Psoas muscle (tissue), 8 donors: ENCODE results near the gene PDE9A. TPM values are rescaled to one million over a fixed set of nuclear protein-coding genes. Genes with fewer than 3 reads are reported as not detected.

Source experiments
- ATAC-seq, 4 donors: fragments of 200-7000 bp; cut with Tn5 transposase; one replicate each; pipeline ENCODE4 v1.9.1; 2020; ENCODE audit warnings: moderate library complexity in 3 of 4, mild to moderate bottlenecking in 2 of 4
- DNase-seq, 2 donors: peaks; one replicate each; pipeline ENCODE4 v3.0.0-alpha.2; 2020
- H3K27ac ChIP-seq: fragments of 200-600 bp; one replicate; pipeline ENCODE4 v1.8.0; 2022
- H3K27me3 ChIP-seq, 3 donors: fragments of 200-600 bp in 1 of 3; one replicate each; pipeline versions ENCODE4 v1.6.1 to v1.8.0; 2013 to 2022; ENCODE audit warnings: low read length in 2 of 3, mild to moderate bottlenecking in 2 of 3, moderate library complexity in 1 of 3; ENCODE audit not compliant: insufficient read depth in 3 of 3
- H3K36me3 ChIP-seq, 2 donors: fragments of 200-600 bp in 1 of 2; one replicate each; pipeline versions ENCODE4 v1.6.1 to v1.8.0; 2013 to 2022; ENCODE audit warnings: low read depth in 1 of 2, mild to moderate bottlenecking in 1 of 2, moderate library complexity in 1 of 2; ENCODE audit not compliant: insufficient read depth in 1 of 2
- H3K4me1 ChIP-seq: fragments of 200-600 bp; one replicate; pipeline ENCODE4 v1.8.0; 2022
- H3K4me3 ChIP-seq: fragments of 200-600 bp; one replicate; pipeline ENCODE4 v1.8.0; 2022; ENCODE audit warnings: mild to moderate bottlenecking
- H3K9me3 ChIP-seq: fragments of 200-600 bp; one replicate; pipeline ENCODE4 v1.8.0; 2022
- CTCF ChIP-seq: fragments of 200-600 bp; IDR thresholded peaks from one replicate; pipeline ENCODE4 v1.8.0; 2022; ENCODE audit warnings: antibody characterized with exemption
- WGBS, 3 donors: extraction: QIAGEN DNeasy Blood & Tissue Kit; methylation state at CpG; one replicate each; pipeline versions ENCODE4 v1.1.6 to v1.1.7; 2013; 5-methylcytosine and 5-hydroxymethylcytosine counted together
- intact Hi-C, 2 donors: fragments of 100-400 bp; cut with DNase I; formaldehyde crosslinking; loops; one replicate each; pipeline versions ENCODE4 v1.11.0 to v1.14.2; 2022
- polyA plus RNA-seq, 3 donors: library from polyadenylated mRNA; stranded (reverse); fragments of 200-250 nt; gene quantifications; one replicate each; pipeline ENCODE4 v1.2.3, GENCODE V29; 2013
- total RNA-seq, 4 donors: library from RNA; stranded (reverse); fragmentation: NEBNext Ultra II Directional in 2 of 4; extraction: Animal tissue kit (Norgen Biotek cat#: 25700) in 2 of 4; gene quantifications; one replicate each; pipeline versions ENCODE4 v1.2.1 to v1.2.4, GENCODE V29; 2021 to 2023
- donor health status: healthy with polysubstance abuse.
- donor health status: DM: no; HTN: no; CAD: no; lungs with moderate emphysema.
- donor health status: Bipolar disorder and iron deficiency.
- donor health status: healthy.
- donor health status: DM: yes; HTN: yes; CAD: no.
- donor health status: DM: no; HTN: no; CAD: no.
- donor health status: DM: no; HTN: no; CAD: no.
- donor health status: DM: yes; HTN: yes; CAD: no.

Gene PDE9A
- total and polyA plus RNA-seq, 7 donors: 1.2 to 4.3 (median 1.8) TPM

GRCh38 chr21:42658320-42659105 is 5.1 kb downstream of the PDE9A start:
- H3K9me3 ChIP-seq: no peaks in the 10 kb centered on the region
- peaks cover 0 to 59% (median 19%) of the 10 kb centered on the region in 3 donors for H3K27me3 ChIP-seq
- intact Hi-C loops: loop anchor here in 1 of 2 donors (10.0 kb wide), 1 partner anchor 156 kb away; no protein-coding TSS in a partner anchor
- no peak for TF ChIP-seq CTCF
- peaks cover 6% of the 10 kb centered on the region for H3K4me1 ChIP-seq
- ATAC-seq (no peak), DNase-seq (peak in 1 of 2 donors; percentile 15)
- WGBS, 3 donors: 90 to 93% (median 91%) methylated on average over 16 of the region's 16 CpGs
- H3K36me3 ChIP-seq: no peaks in the 10 kb centered on the region
- no peak overlapping the region for H3K27ac ChIP-seq
- H3K4me3 ChIP-seq: no peak overlapping the region

GRCh38 chr21:42659416-42660117 is 6.1 kb downstream of the PDE9A start:
- Histone ChIP-seq H3K4me1 (peaks cover 4% of the 10 kb centered on the region), H3K27me3 (peaks cover 0 to 49% (median 19%) of the 10 kb centered on the region in 3 donors), H3K27ac (no peak overlapping the region), H3K9me3 (no peaks in the 10 kb centered on the region), H3K4me3 (no peak overlapping the region), H3K36me3 (no peaks in the 10 kb centered on the region)
- ATAC-seq: no peak
- intact Hi-C loops: loop anchor here in 1 of 2 donors (10.0 kb wide), 1 partner anchor 155 kb away; no protein-coding TSS in a partner anchor
- DNase-seq: peak in 1 of 2 donors; percentile 43
- 75 to 82% (median 76%) methylated on average over 21 of the region's 21 CpGs for WGBS, 3 donors
- no peak for TF ChIP-seq CTCF

- Histone ChIP-seq H3K27ac (no peak overlapping the region), H3K27me3 (peaks cover 0 to 43% (median 15%) of the 10 kb centered on the region in 3 donors), H3K9me3 (no peaks in the 10 kb centered on the region), H3K4me1 (no peaks in the 10 kb centered on the region), H3K36me3 (no peaks in the 10 kb centered on the region), H3K4me3 (no peak overlapping the region)
- intact Hi-C loops: no loop called here
- no peak for TF ChIP-seq CTCF
- WGBS, 3 donors: 76 to 87% (median 80%) methylated on average over 8 of the region's 8 CpGs
- DNase-seq (no peak), ATAC-seq (no peak)
Observed at GRCh38 chr21:42660118-42660470, 6.7 kb downstream of the PDE9A start.

GRCh38 chr21:42661688-42662429 is 8.4 kb downstream of the PDE9A start:
- no peak for ATAC-seq
- H3K27ac ChIP-seq: no peak overlapping the region
- H3K4me1 ChIP-seq: no peaks in the 10 kb centered on the region
- H3K27me3 ChIP-seq: peaks cover 0 to 35% (median 11%) of the 10 kb centered on the region in 3 donors
- no peak for TF ChIP-seq CTCF
- DNase-seq: no peak
- no peaks in the 10 kb centered on the region for H3K9me3 ChIP-seq
- intact Hi-C loops: no loop called here
- no peak overlapping the region for H3K4me3 ChIP-seq
- 89 to 91% (median 89%) methylated on average over 25 of the region's 25 CpGs for WGBS, 3 donors
- H3K36me3 ChIP-seq: no peaks in the 10 kb centered on the region
